ENCODE results near the gene ARHGAP12.

The ARHGAP12 gene

DNA sequence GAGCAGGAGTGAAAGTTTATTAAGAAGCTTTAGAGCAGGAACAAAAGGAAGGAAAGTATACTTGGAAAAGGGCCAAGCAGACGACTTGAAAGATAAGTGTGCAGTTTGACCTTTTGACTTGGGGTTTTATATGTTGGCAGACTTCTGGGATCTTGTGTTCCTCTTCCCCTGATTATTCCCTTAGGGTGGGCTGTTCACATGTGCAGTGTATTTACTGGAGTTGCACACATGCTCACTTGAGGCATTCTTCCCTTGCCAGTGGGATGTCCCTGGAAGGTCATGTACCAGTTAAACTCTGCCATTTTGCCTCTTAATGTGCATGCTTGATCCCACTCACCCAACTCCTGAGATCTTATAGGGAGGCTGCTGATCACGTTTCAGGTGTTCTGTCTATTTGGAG is 23.4 kb upstream of the ARHGAP12 start:
- no peaks in the 10 kb centered on the region for H3K36me3 ChIP-seq (replicated peaks)
- in situ Hi-C loops (cut with HindIII; ENCODE audit: low pct_ligation_motif_present, low sequenced_read_pairs): no loop called here
- no peak overlapping the region for H3K27ac ChIP-seq
- H3K4me3 ChIP-seq (ENCODE audit: low read depth, low read length): no peak overlapping the region
- H3K27me3 ChIP-seq (replicated peaks): no peaks in the 10 kb centered on the region
- TF ChIP-seq, protein P1, sequence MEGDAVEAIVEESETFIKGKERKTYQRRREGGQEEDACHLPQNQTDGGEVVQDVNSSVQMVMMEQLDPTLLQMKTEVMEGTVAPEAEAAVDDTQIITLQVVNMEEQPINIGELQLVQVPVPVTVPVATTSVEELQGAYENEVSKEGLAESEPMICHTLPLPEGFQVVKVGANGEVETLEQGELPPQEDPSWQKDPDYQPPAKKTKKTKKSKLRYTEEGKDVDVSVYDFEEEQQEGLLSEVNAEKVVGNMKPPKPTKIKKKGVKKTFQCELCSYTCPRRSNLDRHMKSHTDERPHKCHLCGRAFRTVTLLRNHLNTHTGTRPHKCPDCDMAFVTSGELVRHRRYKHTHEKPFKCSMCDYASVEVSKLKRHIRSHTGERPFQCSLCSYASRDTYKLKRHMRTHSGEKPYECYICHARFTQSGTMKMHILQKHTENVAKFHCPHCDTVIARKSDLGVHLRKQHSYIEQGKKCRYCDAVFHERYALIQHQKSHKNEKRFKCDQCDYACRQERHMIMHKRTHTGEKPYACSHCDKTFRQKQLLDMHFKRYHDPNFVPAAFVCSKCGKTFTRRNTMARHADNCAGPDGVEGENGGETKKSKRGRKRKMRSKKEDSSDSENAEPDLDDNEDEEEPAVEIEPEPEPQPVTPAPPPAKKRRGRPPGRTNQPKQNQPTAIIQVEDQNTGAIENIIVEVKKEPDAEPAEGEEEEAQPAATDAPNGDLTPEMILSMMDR (IDR thresholded peaks at IDR 0.05; ENCODE audit: low read depth, low read length, missing control alignments): no peak
- no peak for DNase-seq

DNA sequence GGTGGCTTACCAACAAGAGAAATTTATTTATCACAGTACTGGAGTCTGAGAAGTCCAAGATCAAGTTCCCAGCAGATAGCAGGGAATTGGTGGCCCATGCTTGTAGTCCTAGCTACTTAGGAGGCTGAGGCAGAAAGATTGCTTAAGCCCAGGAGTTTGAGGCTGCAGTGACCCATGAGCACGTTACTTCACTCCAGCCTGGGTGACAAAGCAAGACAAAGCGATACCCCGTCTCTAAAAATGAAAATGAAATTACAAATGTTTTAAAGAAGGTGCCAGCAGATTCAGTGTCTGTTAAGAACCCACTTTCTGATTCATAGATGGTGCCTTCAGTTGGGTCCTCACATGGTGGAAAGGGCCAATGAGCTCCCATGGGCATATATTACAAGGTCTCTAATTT is 20.6 kb upstream of the ARHGAP12 start:
- Histone ChIP-seq H3K4me3 (ENCODE audit: low read depth, low read length) (no peak overlapping the region), H3K27ac (no peak overlapping the region), H3K27me3 (replicated peaks) (no peaks in the 10 kb centered on the region), H3K36me3 (replicated peaks) (no peaks in the 10 kb centered on the region)
- TF ChIP-seq, protein P1 (IDR thresholded peaks at IDR 0.05; ENCODE audit: low read depth, low read length, missing control alignments): no peak
- in situ Hi-C loops (cut with HindIII; ENCODE audit: low pct_ligation_motif_present, low sequenced_read_pairs): no loop called here
- DNase-seq: no peak

DNA sequence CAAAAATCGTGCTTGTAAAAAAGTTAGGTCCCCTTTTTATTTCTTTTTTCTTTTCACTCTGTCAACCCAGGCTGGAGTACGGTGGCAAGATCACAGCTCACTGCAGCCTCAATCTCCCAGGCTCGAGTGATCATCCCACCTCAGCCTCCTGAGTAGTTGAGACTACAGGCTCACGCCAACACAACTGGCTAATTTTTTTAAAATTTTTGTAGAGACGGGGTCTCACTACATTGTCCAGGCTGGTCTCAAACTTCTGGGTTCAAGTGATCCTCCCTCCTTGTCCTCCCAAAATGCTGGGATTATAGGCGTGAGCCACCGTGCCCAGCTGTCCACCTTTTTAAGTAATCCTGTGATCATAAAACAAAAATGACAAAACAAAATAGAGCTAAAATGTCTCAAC is 19.4 kb upstream of the ARHGAP12 start:
- H3K27me3 ChIP-seq (replicated peaks): no peaks in the 10 kb centered on the region
- no peak for DNase-seq
- in situ Hi-C loops (cut with HindIII; ENCODE audit: low pct_ligation_motif_present, low sequenced_read_pairs): no loop called here
- H3K27ac ChIP-seq: peak overlapping the region; percentile 56
- H3K36me3 ChIP-seq (replicated peaks): no peaks in the 10 kb centered on the region
- no peak overlapping the region for H3K4me3 ChIP-seq (ENCODE audit: low read depth, low read length)
- TF ChIP-seq, protein P1 (IDR thresholded peaks at IDR 0.05; ENCODE audit: low read depth, low read length, missing control alignments): no peak

DNA sequence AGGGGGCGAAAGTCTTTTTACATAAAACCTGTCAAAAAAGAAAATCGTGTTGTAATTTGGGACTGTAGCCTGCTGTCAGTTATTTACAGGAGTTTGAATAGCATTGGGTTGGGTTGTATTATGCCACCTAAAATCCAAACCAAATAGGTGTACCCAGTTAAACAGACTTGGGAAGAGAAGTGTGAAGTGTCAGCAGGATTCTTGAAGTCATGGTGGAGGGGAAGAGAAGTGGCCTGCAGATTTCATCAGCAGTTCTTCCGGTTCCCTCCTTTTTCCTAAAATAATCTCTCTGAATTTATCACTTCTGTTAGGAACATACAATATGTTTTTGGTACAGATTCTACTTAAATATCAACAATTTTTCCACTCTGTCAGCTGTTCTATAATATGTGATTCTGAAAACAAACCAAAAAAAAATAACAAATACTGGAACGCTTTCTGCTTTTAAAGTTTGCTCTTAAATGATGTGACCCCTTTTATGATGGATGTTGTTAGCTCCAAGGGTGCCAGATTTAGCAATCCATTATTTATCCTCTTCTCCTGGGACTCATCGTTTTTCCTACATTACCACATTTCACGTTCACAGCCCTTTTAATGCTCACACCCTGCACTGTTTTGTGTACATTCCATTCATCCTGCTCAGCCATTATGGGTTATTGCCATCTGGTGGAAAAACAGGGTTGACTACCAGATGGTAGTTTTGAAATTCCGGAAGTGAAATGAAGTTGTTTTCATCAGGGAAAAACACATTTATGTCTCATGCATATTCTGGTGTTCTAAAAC is 18.7 kb upstream of the ARHGAP12 start:
- peak overlapping the region; percentile 56 for H3K27ac ChIP-seq
- in situ Hi-C loops (cut with HindIII; ENCODE audit: low pct_ligation_motif_present, low sequenced_read_pairs): no loop called here
- DNase-seq: peak; percentile 72
- TF ChIP-seq, protein P1 (IDR thresholded peaks at IDR 0.05; ENCODE audit: low read depth, low read length, missing control alignments): peak; percentile 57
- no peaks in the 10 kb centered on the region for H3K36me3 ChIP-seq (replicated peaks)
- no peaks in the 10 kb centered on the region for H3K27me3 ChIP-seq (replicated peaks)
- no peak overlapping the region for H3K4me3 ChIP-seq (ENCODE audit: low read depth, low read length)

DNA sequence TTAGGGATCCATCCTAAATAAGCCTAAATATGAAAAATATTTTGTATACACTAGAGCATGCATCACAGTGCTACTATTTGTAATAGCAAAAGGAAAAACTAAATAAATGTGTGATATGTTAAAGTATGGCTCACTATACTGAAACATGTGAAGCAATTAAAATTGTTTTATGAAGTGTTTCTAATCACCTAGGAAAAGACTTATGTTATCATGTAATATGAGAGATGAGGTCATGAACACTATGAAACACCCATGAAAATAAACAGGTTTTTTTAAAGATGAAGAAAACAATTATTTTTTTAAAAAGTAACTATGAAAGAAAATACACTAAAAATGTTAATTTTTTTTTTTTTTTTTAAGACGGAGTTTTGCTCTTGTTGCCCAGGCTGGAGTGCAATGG is 16.8 kb upstream of the ARHGAP12 start:
- no peak for DNase-seq
- no peak overlapping the region for H3K4me3 ChIP-seq (ENCODE audit: low read depth, low read length)
- TF ChIP-seq, protein P1 (IDR thresholded peaks at IDR 0.05; ENCODE audit: low read depth, low read length, missing control alignments): no peak
- H3K27me3 ChIP-seq (replicated peaks): no peaks in the 10 kb centered on the region
- in situ Hi-C loops (cut with HindIII; ENCODE audit: low pct_ligation_motif_present, low sequenced_read_pairs): no loop called here
- H3K36me3 ChIP-seq (replicated peaks): no peaks in the 10 kb centered on the region
- H3K27ac ChIP-seq: no peak overlapping the region

DNA sequence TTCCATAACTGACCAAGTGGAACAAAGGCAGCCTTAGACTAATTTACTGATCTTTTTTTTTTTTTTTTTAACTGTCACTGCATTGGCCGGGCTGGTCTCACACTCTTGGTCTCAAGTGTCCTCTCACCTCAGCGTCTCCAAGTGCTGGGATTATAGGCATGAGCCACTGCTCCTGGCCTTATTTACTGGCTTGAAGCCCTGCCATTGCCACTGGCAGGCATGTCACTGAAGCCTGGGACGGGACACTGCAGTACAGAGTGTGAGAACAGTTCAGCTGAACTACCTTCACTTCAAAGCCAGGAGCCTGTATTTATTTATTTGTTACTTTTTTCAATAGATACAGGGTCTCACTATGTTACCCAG is 15.4 kb upstream of the ARHGAP12 start:
- Histone ChIP-seq H3K27ac (no peak overlapping the region), H3K4me3 (ENCODE audit: low read depth, low read length) (no peak overlapping the region), H3K27me3 (replicated peaks) (no peaks in the 10 kb centered on the region), H3K36me3 (replicated peaks) (no peaks in the 10 kb centered on the region)
- TF ChIP-seq, protein P1 (IDR thresholded peaks at IDR 0.05; ENCODE audit: low read depth, low read length, missing control alignments): no peak
- in situ Hi-C loops (cut with HindIII; ENCODE audit: low pct_ligation_motif_present, low sequenced_read_pairs): no loop called here
- DNase-seq: no peak

All from brain microvascular endothelial cell (primary cell).